HG02885 (cell line): ENCODE data around the gene CDCP1.
"Not testable (repeated sequence)": the region's sequence is repeated elsewhere in the genome, so short reads cannot be mapped to it uniquely, and the experiment has no call there.

ENCODE experiments used
- ATAC-seq: cut with Tn5 transposase; IDR thresholded peaks from one replicate; pipeline ENCODE4 v1.9.1; 2021; ENCODE audit warnings: mild to moderate bottlenecking; ENCODE audit not compliant: unreplicated experiment, poor library complexity

Gene CDCP1

GRCh38 chr3:45064512-45065372 is 81.4 kb downstream of the CDCP1 start:
- no peak for ATAC-seq

GRCh38 chr3:45062697-45063070 is 83.5 kb downstream of the CDCP1 start:
- ATAC-seq = no peak

GRCh38 chr3:45060165-45060892 is 85.8 kb downstream of the CDCP1 start:
- no peak for ATAC-seq

- ATAC-seq = no peak
Observed at GRCh38 chr3:45059132-45059531, 87.0 kb downstream of the CDCP1 start.

- ATAC-seq = no peak
Observed at GRCh38 chr3:45057557-45057956, 88.6 kb downstream of the CDCP1 start.

- ATAC-seq = no peak
Observed at GRCh38 chr3:45056608-45057301, 89.4 kb downstream of the CDCP1 start.

- no peak for ATAC-seq
Observed at GRCh38 chr3:45055411-45056143, 90.6 kb downstream of the CDCP1 start.

GRCh38 chr3:45055032-45055410 is 91.2 kb downstream of the CDCP1 start:
- ATAC-seq = no peak

GRCh38 chr3:45054196-45054857 is 91.9 kb downstream of the CDCP1 start:
- no peak for ATAC-seq

GRCh38 chr3:45053805-45054195 is 92.4 kb downstream of the CDCP1 start:
- ATAC-seq = not testable (repeated sequence)

- no peak for ATAC-seq
Observed at GRCh38 chr3:45051685-45052084, 94.5 kb downstream of the CDCP1 start.

- no peak for ATAC-seq
Observed at GRCh38 chr3:45049807-45050206, 96.4 kb downstream of the CDCP1 start.

GRCh38 chr3:45048244-45048643 is 97.9 kb downstream of the CDCP1 start:
- ATAC-seq = no peak

- ATAC-seq = no peak
Observed at GRCh38 chr3:45043728-45044299, 102.4 kb downstream of the CDCP1 start.

- ATAC-seq = no peak
Observed at GRCh38 chr3:45042162-45042561, 104.0 kb downstream of the CDCP1 start.

GRCh38 chr3:45041666-45042065 is 104.5 kb downstream of the CDCP1 start:
- no peak for ATAC-seq

- ATAC-seq = peak; percentile 83
Observed at GRCh38 chr3:45037720-45038455, 108.3 kb downstream of the CDCP1 start.

GRCh38 chr3:45035441-45036301 is 110.5 kb downstream of the CDCP1 start:
- no peak for ATAC-seq
